ENCODE results near the gene PIP5KL1. TPM values are rescaled to one million over a fixed set of nuclear protein-coding genes. Genes with fewer than 3 reads are reported as not detected.

PIP5KL1 gene
- total and polyA plus RNA-seq, 2 of the 4 experiments (the other 2 are of a cell fraction) = 0.36 to 3.6 TPM

GRCh38 chr9:127927201-127927987 lies 3.2 kb downstream of the PIP5KL1 start:
- H3K79me1 ChIP-seq (ENCODE audit: low read depth in 1 of 2, low read length in 2 of 2) = 0 out of 4 replicates have a peak, but pooled peaks cover 0 to 12% of the 10 kb centered on the region in 2 experiments
- H2AFZ ChIP-seq (replicated peaks; ENCODE audit: low read length, poor library complexity) = peak overlapping the region; percentile 87
- H2AK5ac ChIP-seq (ENCODE audit: low read depth, low read length) = peak overlapping the region; percentile 74; the same call in 1 of the 2 replicates
- H4K20me1 ChIP-seq (ENCODE audit: insufficient read depth, low read length) = peaks cover 14% of the 10 kb centered on the region
- H2BK5ac ChIP-seq (ENCODE audit: low read depth, low read length, poor library complexity, severe bottlenecking) = no peak overlapping the region
- peak overlapping the region; percentile 65 for H2AK9ac ChIP-seq (replicated peaks; ENCODE audit: low read depth, low read length, poor library complexity)
- TF ChIP-seq BHLHE40 (IDR thresholded peaks at IDR 0.05; ENCODE audit: low read depth, low read length) (no peak), RFX5 (IDR thresholded peaks at IDR 0.05; ENCODE audit: low read depth, low read length) (no peak), SMC3 (IDR thresholded peaks at IDR 0.05; ENCODE audit: low read depth, low read length) (no peak), MAFK (IDR thresholded peaks at IDR 0.05; ENCODE audit: low read depth, low read length) (no peak), MAZ (IDR thresholded peaks at IDR 0.05; ENCODE audit: borderline replicate concordance, low read depth, low read length) (0 out of 2 replicates have a peak, but pooled peaks have one; percentile 3), ELK1 (IDR thresholded peaks at IDR 0.05; ENCODE audit: borderline replicate concordance, low read depth, low read length) (no peak)
- no peak overlapping the region for H3K27ac ChIP-seq (ENCODE audit: insufficient read depth, low read length)
- H3K9ac ChIP-seq (ENCODE audit: low read depth, low read length) = no peak overlapping the region
- peaks cover 13% of the 10 kb centered on the region for H3K4me1 ChIP-seq (ENCODE audit: control insufficient read depth, insufficient read depth, low read length)
- no TSS peak for BruUV-seq (replicated peaks)
- no peak overlapping the region for H3K23ac ChIP-seq (ENCODE audit: low read depth, low read length)
- no peak overlapping the region for H3K18ac ChIP-seq (ENCODE audit: low read depth, low read length)
- ATAC-seq (ENCODE audit: low read depth) (no peak), DNase-seq (no peak)
- no peak overlapping the region for H2BK15ac ChIP-seq (ENCODE audit: low read depth, low read length)
- H3K9me1 ChIP-seq (ENCODE audit: insufficient read depth, low read length) = peaks cover 17% of the 10 kb centered on the region
- H3K27me3 ChIP-seq (ENCODE audit: control insufficient read depth, insufficient read depth, low read length) = no peaks in the 10 kb centered on the region
- H3K4me3 ChIP-seq (ENCODE audit: insufficient read depth, low read depth, low read length) = no peak overlapping the region
- no peak overlapping the region for H2BK20ac ChIP-seq (ENCODE audit: low read depth, low read length)
- 20% methylated on average over 2 of the region's 56 CpGs; no CpG with 5 or more reads in 1 of the 2 experiments for WGBS, 2 experiments (ENCODE audit: extremely low coverage in 2 of 2, insufficient read length in 1 of 2)
- H2BK120ac ChIP-seq (ENCODE audit: low read depth, low read length) = no peak overlapping the region
- H3K56ac ChIP-seq (ENCODE audit: extremely low read depth, insufficient read depth, low read length) = no peak overlapping the region; the same call in 1 of the 2 replicates
- H4K91ac ChIP-seq (ENCODE audit: insufficient read depth, low read depth, low read length) = no peak overlapping the region
- no peaks in the 10 kb centered on the region for H3K9me3 ChIP-seq (ENCODE audit: control insufficient read depth, insufficient read depth, low read length)
- in situ Hi-C loops (cut with MboI; ENCODE audit: low sequenced_read_pairs) = no loop called here
- no peak overlapping the region for H4K5ac ChIP-seq (ENCODE audit: low read depth, low read length)
- intact Hi-C loops (cut with micrococcal nuclease) = loop anchor here (10.0 kb wide), 2 partner anchors 423 to 723 kb away; no protein-coding TSS in a partner anchor
- H3K36me3 ChIP-seq (ENCODE audit: control insufficient read depth, insufficient read depth, low read length) = no peaks in the 10 kb centered on the region
- no peak overlapping the region for H3K4ac ChIP-seq (ENCODE audit: low read depth, low read length)
- H3K14ac ChIP-seq (replicated peaks; ENCODE audit: low read depth, low read length) = no peak overlapping the region
- dilution Hi-C loops (cut with HindIII; ENCODE audit: low sequenced_read_pairs, unreplicated experiment) = no loop called here
- ChIA-PET POLR2A (ENCODE audit: unreplicated experiment) (interaction anchor here (0.6 kb wide), 1 partner anchor 1063 kb away, joined by 4 read pairs; no protein-coding TSS in a partner anchor), CTCF (interaction anchor here (1.3 kb wide), 1 partner anchor 191 kb away, joined by 3 read pairs; no protein-coding TSS in a partner anchor)
- no peak overlapping the region; a peak in 1 of 4 replicates for H4K8ac ChIP-seq (ENCODE audit: low read depth in 2 of 2, low read length in 2 of 2)
- no peak overlapping the region; the same call in 1 of the 2 replicates for H3K4me2 ChIP-seq (ENCODE audit: low read depth, low read length)

Measured in IMR-90 (cell line).